Amniotic stem cell (primary cell): Measurements from ENCODE around the gene GSTCD.
A peak's percentile ranks its signal among the peaks of the same experiment; 100 is the strongest.
"Not testable (repeated sequence)": the region's sequence is repeated elsewhere in the genome, so short reads cannot be mapped to it uniquely, and the experiment has no call there.

Source experiments
- DNase-seq: peaks from one replicate; lab custom pipeline; 2025; lab: John Stamatoyannopoulos, UW

GSTCD gene

DNA sequence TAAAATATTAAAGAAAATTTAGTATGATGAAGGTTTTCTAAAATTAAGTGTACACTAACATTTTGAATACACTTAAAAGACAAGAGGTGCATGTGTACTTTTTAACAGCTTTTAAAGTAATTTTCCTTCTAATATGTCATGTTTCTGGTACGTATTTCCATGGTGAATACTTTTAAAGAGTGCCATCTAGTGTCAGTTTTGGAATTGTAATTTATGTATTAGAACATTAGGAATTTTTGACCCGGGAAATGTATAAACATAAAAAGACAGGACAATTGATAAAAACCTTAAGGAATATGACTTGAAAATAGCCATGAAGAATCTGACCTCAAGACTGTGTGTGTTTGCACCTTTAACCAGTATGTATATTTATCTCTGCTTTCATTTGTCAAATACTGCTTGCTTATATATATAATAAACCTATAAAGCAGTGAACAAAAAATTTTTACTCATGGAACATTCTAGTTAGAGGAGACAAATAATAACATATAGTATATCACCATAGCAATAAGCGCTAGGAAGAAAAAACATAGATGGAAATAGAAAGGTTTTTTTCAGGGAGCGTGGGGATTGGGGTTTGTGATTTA is 7.2 kb downstream of the GSTCD start:
- DNase-seq, result peak; percentile 4

DNA sequence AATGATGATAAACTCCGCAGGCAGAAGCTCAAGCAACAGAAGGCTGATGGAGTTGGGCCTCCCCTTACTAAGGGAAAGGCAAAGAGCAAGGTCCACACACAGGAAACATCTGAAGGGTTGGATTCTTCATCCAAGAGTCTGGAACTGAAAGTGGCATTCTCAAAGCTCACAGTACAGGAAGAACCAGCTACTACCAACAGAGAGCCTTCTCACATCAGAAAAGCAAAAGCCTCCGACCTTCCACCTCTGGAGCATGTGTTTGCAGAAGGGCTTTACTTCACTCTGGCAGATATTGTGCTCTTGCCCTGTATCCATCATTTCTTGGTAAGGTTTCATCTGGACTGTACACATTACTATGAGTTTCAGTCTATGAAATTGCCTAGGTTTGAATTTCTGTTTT is 10.6 kb downstream of the GSTCD start:
- DNase-seq, result no peak

DNA sequence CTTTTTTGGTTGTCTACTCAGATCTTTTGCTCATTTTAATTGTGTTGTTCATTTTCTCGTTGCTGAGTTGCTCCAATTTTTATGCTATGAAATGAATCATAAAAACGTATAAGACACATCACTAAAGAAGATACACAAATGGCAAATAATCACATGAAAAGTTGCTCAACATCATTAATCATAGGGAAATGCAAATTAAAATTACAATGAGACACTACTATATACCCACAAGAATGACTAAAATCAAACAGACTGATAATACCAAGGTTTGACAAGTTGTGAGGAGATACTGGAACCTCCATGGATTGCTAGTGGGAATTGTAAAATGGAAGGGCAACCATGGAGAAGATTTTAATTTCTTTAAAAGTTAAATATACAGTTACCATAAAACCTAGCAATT is 17.0 kb downstream of the GSTCD start:
- no peak for DNase-seq

DNA sequence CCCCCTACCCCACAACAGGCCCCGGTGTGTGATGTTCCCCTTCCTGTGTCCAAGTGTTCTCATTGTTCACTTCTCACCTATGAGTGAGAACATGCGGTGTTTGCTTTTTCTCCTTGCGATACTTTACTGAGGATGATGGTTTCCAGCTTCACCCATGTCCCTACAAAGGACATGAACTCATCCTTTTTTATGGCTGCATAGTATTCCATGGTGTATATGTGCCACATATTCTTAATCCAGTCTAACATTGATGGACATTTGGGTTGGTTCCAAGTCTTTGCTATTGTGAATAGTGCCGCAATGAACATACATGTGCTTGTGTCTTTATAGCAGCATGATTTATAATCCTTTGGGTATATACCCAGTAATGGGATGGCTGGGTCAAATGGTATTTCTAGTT is 21.3 kb downstream of the GSTCD start:
- DNase-seq, result not testable (repeated sequence)

DNA sequence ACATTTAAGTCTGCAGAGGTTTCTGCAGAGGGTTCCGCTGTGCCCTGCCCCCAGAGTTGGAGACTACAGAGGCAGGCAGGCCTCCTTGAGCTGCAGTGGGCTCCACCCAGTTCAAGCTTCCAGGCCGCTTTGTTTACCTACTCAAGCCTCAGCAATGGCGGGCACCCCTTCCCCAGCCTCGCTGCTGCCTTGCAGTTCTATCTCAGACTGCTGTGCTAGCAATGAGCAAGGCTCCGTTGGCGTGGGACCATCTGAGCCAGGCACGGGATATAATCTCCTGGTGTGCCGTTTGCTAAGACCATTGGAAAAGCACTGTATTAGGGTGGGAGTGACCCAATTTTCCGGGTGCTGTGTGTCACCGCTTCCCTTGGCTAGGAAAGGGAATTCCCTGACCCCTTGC is 26.6 kb downstream of the GSTCD start:
- DNase-seq, result not testable (repeated sequence)

DNA sequence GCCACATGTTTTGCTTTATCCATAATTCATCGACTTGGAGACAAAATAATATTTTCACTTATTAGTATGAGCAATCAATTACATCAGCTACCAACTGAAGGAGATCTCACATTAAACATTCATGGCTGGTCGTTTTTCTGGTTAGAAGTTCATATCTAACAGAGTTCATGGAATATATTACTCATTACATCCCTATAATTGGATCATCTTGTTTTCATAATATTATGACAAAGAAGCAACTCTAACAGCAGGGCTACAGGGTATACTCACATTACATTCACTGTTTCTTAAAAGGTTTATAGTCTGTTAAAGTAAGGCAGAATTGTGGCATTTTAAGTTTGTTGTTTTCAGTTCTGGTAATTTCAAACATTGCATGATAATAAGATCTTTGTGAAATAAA is 33.0 kb downstream of the GSTCD start:
- DNase-seq, result peak; percentile 0

GRCh38 chr4:105748222-105748621 is 39.6 kb downstream of the GSTCD start:
- DNase-seq, result no peak

GRCh38 chr4:105751718-105752299 is 43.2 kb downstream of the GSTCD start:
- no peak for DNase-seq

- no peak for DNase-seq
These were observed 44.8 kb downstream of the GSTCD start for GRCh38 chr4:105753361-105753760.

- no peak for DNase-seq
These were observed 46.8 kb downstream of the GSTCD start for GRCh38 chr4:105755375-105755774.

DNA sequence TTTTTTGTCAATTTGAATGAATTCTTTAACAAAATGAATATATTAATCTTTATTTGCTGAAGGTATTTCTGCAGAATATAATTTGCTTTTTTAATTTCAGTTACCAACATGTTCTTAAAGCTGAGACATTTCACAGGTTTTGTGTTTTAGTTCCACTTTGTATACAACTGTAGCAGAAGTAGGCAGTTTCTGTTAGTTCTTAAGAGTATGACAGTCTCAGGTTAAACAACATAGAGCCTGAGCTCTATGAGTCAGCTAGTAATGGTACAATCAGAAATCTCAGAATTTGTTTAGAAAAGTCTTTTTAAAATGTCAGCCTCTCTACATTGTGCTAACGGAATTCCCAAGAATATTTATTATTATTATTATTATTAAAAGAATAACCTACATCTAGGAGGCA is 50.4 kb downstream of the GSTCD start:
- DNase-seq, result no peak

DNA sequence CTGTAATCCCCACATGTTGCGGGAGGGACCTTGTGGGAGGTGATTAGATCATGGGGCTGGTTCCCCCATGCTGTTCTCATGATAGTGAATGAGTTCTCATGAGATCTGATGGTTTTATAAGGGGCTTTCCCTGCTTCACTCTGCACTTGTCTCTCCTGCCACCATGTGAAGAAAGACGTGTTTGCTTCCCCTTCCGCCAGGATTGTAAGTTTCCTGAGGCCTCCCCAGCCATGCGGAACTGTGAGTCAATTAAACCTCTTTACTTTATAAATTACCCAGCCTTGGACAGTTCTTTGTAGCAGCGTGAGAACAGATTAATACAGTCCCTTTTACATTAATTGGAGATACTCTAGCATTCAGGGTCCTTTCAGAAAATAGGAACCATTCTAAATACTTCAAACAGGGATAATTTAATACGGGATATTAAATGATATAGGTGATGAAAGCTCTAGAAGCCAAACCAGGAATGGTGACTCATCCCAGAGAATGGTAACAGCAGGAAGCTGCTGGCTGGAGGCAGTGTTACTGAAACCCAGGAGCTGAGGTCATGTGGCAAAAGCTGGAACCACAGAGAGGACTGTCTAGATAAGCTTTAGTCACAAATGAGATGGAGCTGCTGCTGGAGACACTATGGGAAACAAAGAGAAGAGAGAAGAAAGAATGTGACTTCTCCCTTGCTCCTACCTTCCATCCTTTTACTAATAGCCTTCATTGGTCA is 57.3 kb downstream of the GSTCD start:
- DNase-seq, result peak; percentile 27

GRCh38 chr4:105767579-105767978 is 59.0 kb downstream of the GSTCD start:
- no peak for DNase-seq

DNA sequence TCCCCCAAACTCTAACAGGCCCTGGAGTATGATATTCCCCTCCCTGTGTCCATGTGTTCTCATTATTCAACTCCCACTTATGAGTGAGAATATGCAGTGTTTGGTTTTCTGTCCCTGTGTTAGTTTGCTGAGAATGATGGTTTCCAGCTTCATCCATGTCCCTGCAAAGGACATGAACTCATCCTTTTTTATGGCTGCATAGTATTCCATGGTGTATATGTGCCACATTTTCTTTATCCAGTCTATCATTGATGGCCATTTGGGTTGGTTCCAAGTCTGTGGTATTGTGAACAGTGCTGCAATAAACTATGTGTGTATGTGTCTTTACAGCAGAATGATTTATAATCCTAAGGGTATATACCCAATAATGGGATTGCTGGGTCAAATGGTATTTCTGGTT is 61.9 kb downstream of the GSTCD start:
- not testable (repeated sequence) for DNase-seq

DNA sequence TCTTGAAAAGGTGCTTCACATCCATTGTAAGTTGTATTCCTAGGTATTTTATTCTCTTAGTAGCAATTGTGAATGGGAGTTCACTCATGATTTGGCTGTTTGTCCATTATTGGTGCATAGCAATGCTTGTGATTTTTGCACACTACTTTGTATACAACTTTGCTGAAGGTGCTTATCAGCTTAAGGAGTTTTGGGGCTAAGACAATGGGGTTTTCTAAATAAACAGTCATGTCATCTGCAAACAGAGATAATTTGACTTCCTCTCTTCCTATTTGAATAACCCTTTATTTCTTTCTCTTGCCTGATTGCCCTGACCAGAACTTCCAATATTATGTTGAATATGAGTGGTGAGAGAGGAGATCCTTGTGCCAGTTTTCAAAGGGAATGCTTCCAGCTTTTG is 63.5 kb downstream of the GSTCD start:
- DNase-seq, result not testable (repeated sequence)

DNA sequence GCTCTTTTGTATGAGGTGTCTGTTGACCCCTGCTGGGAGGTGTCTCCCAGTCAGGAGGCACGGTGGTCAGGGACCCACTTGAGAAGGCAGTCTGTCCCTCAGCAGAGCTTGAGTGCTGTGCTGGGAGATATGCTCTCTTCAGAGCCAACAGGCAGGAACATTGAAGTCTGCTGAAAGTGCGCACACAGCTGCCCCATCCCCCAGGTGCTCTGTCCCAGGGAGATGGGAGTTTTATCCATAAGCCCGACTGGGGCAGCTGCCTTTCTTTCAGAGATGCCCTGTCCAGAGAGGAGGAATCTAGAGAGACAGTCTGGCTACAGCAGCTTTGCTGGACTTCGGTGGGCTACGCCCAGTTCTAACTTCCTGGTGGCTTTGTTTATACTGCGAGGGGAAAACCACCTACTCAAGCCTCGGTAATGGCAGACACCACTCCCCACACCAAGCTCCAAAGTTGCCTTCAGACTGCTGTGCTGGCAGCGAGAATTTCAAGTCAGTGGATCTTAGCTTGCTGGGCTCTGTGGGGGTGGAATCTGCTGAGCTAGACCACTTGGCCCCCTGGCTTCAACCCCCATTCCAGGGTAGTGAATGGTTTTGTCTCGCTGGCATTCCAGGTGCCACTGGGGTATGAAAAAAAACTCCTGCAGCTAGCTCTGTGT is 67.3 kb downstream of the GSTCD start:
- DNase-seq, result not testable (repeated sequence)

DNA sequence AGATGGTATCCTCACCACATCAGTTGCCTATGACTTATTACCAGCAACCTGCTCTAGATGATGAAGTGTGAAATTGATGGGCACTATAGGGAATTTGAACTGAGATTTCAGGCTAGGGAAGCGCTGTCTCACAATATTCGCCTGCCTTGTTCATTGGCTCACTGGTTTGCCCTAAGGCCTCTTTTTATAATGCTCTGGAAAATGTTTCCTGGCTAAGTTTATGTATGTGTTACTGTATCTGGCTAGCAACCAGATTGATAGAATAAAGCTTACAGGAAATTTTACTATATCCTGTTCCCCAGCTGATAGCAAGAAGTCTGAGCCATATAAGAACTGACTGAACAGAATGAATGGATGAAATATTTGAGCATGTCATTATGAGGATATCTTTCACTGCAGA is 71.6 kb downstream of the GSTCD start:
- DNase-seq, result no peak

GRCh38 chr4:105784761-105785160 is 76.2 kb downstream of the GSTCD start:
- DNase-seq, result no peak

GRCh38 chr4:105785792-105786191 is 77.2 kb downstream of the GSTCD start:
- no peak for DNase-seq

- DNase-seq, result no peak
These were observed 78.2 kb downstream of the GSTCD start for GRCh38 chr4:105786748-105787147.

DNA sequence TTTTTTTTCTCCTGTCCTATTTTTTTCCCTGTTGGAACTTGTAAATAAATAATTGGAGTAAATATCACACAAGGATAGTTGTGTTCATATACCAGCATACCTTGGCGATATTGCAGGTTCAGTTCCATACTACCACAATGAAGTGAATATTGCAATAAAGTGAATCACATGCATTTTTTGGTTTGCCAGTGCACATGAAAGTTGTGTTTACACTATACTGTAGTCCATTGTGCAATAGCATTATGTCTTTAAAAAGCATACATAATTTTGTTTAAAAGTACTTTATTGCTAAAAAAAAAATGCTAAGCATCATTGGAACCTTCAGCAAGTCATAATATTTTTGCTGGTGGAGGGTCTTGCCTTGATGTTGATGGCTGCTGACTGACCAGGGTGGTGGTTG is 88.6 kb downstream of the GSTCD start:
- no peak for DNase-seq

GRCh38 chr4:105805501-105806120 is 97.0 kb downstream of the GSTCD start:
- DNase-seq, result no peak

DNA sequence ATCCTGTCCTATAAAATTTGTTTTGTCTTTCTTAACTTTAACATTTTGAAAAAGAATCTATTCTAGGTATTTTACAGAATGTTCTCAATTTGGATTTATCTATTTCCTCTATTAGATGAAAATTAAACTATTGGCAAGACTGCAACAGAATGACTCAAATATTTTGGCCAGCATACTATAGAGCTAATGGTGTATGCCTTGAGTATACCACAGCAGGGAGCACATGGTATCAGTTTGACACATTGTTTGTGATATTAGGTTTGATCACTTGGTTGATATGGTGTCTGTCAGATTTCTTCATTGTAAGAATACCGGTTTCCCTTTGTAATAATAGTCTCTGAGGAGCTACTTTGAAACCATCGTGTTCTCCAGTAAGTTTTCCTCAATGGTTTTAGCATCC is 98.9 kb downstream of the GSTCD start:
- no peak for DNase-seq
